Thoracic aorta (tissue), 2 donors: ENCODE results near the gene PINK1. TPM values are rescaled to one million over a fixed set of nuclear protein-coding genes. Genes with fewer than 3 reads are reported as not detected.
A peak's percentile ranks its signal among the peaks of the same experiment; 100 is the strongest.

Source experiments
- ATAC-seq: fragments of 150-250 bp; one replicate; pipeline ENCODE4 v1.8.0; 2017; ENCODE audit warnings: low read depth; ENCODE audit not compliant: insufficient number of reproducible peaks, low FRiP score
- DNase-seq: peaks from one replicate; pipeline ENCODE4 v3.0.0-alpha.2; 2020; ENCODE audit warnings: low spot score
- H3K27ac ChIP-seq, 2 donors: fragments of 200-600 bp; sonication (generic); 1 replicate in 1 of 2; 2 replicates in 1 of 2; pipeline ENCODE4 v1.5.1; 2016; ENCODE audit warnings: mild to moderate bottlenecking in 2 of 2, moderate library complexity in 2 of 2
- H3K27me3 ChIP-seq: fragments of 200-600 bp; sonication (generic); replicated peaks from 2 replicates; pipeline ENCODE4 v1.6.0; 2016; ENCODE audit warnings: mild to moderate bottlenecking; ENCODE audit not compliant: insufficient read depth
- H3K36me3 ChIP-seq: fragments of 200-600 bp; sonication (generic); one replicate; pipeline ENCODE4 v1.5.1; 2016
- H3K4me1 ChIP-seq, 2 donors: fragments of 200-600 bp; sonication (generic); 1 replicate in 1 of 2; 2 replicates in 1 of 2; pipeline versions ENCODE4 v1.5.1 to v1.6.0; 2016; ENCODE audit warnings: low read depth in 2 of 2, mild to moderate bottlenecking in 1 of 2; ENCODE audit not compliant: control insufficient read depth in 1 of 2
- H3K4me3 ChIP-seq: fragments of 200-600 bp; sonication (generic); 2 replicates; pipeline ENCODE4 v1.5.1; 2016; ENCODE audit warnings: mild to moderate bottlenecking
- H3K9me3 ChIP-seq: fragments of 200-600 bp; sonication (generic); 2 replicates; pipeline ENCODE4 v1.5.1; 2016
- total RNA-seq, 2 donors: library from RNA; depleted of rRNA; stranded (reverse); fragments of >200 nt; gene quantifications; one replicate each; pipeline versions ENCODE4 v1.1.0 to v1.2.3, GENCODE V29; 2016
- TF ChIP-seq, protein P1 (sequence below): fragments of 200-600 bp; sonication (generic); IDR thresholded peaks from one replicate; pipeline ENCODE4 v1.5.1; 2019; ENCODE audit warnings: antibody characterized with exemption

Gene PINK1
- total RNA-seq, 2 donors from 2014 or later = 88.4 to 140 TPM

DNA sequence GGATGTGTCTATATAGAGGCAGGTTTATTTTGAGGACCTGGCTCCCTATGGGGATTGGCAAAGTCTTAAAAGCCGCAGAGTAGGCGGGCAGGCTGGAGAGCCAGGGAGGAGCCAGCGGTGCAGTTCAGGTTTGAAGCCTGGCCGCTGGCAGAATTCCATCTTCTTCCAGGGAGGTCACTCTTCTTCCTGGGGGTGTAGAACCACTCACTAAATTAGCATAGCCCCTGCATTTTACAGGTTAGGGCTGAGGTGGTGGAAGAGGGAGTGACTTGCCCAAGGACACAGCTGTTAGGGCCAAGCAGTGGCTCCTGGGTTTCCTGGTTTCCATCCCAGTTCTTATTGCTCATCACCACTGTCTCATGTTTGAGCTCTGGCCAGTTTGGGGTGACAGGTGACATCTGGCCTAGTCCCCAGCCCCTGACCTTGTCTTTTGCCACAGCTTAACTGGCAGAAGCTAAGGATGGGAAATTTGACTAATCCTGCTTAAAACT, 1.4 kb downstream of the PINK1 start:
- H3K27ac ChIP-seq = peak overlapping the region in 1 of 2 donors; percentile 88
- H3K9me3 ChIP-seq = no peaks in the 10 kb centered on the region
- peak overlapping the region; percentile 94 for H3K4me3 ChIP-seq
- H3K4me1 ChIP-seq = peaks cover 6 to 13% of the 10 kb centered on the region in 2 donors
- TF ChIP-seq, protein P1, sequence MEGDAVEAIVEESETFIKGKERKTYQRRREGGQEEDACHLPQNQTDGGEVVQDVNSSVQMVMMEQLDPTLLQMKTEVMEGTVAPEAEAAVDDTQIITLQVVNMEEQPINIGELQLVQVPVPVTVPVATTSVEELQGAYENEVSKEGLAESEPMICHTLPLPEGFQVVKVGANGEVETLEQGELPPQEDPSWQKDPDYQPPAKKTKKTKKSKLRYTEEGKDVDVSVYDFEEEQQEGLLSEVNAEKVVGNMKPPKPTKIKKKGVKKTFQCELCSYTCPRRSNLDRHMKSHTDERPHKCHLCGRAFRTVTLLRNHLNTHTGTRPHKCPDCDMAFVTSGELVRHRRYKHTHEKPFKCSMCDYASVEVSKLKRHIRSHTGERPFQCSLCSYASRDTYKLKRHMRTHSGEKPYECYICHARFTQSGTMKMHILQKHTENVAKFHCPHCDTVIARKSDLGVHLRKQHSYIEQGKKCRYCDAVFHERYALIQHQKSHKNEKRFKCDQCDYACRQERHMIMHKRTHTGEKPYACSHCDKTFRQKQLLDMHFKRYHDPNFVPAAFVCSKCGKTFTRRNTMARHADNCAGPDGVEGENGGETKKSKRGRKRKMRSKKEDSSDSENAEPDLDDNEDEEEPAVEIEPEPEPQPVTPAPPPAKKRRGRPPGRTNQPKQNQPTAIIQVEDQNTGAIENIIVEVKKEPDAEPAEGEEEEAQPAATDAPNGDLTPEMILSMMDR = no peak
- H3K27me3 ChIP-seq = no peaks in the 10 kb centered on the region
- ATAC-seq (no peak), DNase-seq (no peak)
- peaks cover 22% of the 10 kb centered on the region for H3K36me3 ChIP-seq

- H3K27ac ChIP-seq = no peak overlapping the region
- no peak overlapping the region for H3K4me3 ChIP-seq
- TF ChIP-seq, protein P1 = no peak
- no peaks in the 10 kb centered on the region for H3K27me3 ChIP-seq
- ATAC-seq (no peak), DNase-seq (no peak)
- H3K4me1 ChIP-seq = peaks cover 6 to 13% of the 10 kb centered on the region in 2 donors
- H3K9me3 ChIP-seq = no peaks in the 10 kb centered on the region
- H3K36me3 ChIP-seq = peaks cover 30% of the 10 kb centered on the region
Measured at GRCh38 chr1:20636785-20637347, 3.6 kb downstream of the PINK1 start.

DNA sequence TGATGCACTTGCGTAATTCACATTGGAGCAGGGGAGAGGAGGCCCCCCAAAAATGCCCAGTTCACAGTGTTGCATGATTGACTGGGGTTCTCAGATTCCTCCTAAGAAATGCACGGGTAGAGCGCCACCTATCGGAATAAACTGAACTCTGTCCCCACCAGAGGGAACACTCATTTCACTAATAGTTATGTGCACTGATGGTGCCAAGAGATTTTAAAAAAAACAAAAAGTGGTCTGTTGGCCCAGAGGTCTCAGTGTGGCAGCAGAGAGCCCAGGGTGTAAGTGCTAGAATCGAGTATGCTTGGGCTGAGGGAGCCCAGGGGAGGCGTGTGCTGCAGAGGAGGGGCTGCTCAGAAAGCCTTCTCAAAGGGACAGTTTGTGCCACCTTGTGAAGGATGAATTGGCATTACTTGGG, 6.9 kb downstream of the PINK1 start:
- Histone ChIP-seq H3K4me3 (no peak overlapping the region), H3K27me3 (no peaks in the 10 kb centered on the region), H3K27ac (no peak overlapping the region), H3K4me1 (peaks cover 0 to 2% of the 10 kb centered on the region in 2 donors), H3K36me3 (peaks cover 53% of the 10 kb centered on the region), H3K9me3 (no peaks in the 10 kb centered on the region)
- TF ChIP-seq, protein P1 = peak; percentile 68
- DNase-seq (no peak), ATAC-seq (no peak)

GRCh38 chr1:20641975-20642374, 8.7 kb downstream of the PINK1 start:
- no peaks in the 10 kb centered on the region for H3K9me3 ChIP-seq
- H3K4me1 ChIP-seq = no peaks in the 10 kb centered on the region
- ATAC-seq = no peak
- H3K27ac ChIP-seq = no peak overlapping the region
- DNase-seq = no peak
- H3K27me3 ChIP-seq = no peaks in the 10 kb centered on the region
- peaks cover 61% of the 10 kb centered on the region for H3K36me3 ChIP-seq
- H3K4me3 ChIP-seq = no peak overlapping the region
- TF ChIP-seq, protein P1 = no peak

DNA sequence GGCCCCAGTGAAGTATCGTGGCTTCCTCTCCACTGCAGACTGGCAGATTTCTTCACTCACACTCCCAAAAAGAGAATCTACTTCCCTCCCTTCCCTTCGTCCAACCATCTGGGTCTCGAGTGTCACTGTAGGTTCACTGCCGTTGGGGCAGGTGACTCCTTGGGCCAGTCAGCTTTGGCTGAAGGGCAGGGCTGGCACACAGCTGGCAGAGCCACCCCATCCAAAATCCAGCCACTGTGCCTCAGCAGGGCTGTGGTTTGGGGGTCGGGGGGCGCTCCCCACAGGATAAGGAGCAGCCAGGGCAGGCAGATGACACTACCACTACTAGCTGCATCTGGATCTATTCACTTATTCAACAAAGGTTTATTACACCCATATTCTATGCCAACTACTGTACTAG, 9.8 kb downstream of the PINK1 start:
- peaks cover 51% of the 10 kb centered on the region for H3K36me3 ChIP-seq
- H3K4me1 ChIP-seq = no peaks in the 10 kb centered on the region
- no peaks in the 10 kb centered on the region for H3K9me3 ChIP-seq
- no peaks in the 10 kb centered on the region for H3K27me3 ChIP-seq
- TF ChIP-seq, protein P1 = no peak
- no peak overlapping the region for H3K4me3 ChIP-seq
- DNase-seq (no peak), ATAC-seq (no peak)
- H3K27ac ChIP-seq = no peak overlapping the region
